Liver (tissue), 9 donors: ENCODE results near the gene LAMA2. TPM values are rescaled to one million over a fixed set of nuclear protein-coding genes. Genes with fewer than 3 reads are reported as not detected.

Source experiments
- DNase-seq: peaks from one replicate; pipeline ENCODE4 v3.0.0-alpha.2; 2017; ENCODE audit warnings: low spot score
- H3K27ac ChIP-seq, 2 donors: one replicate each; pipeline ENCODE4 v1.7.0; 2013; ENCODE audit warnings: inconsistent platforms in 2 of 2, low read length in 2 of 2, control low read depth in 1 of 2, low read depth in 1 of 2, mild to moderate bottlenecking in 1 of 2
- H3K27me3 ChIP-seq, 4 donors: one replicate each; pipeline versions ENCODE4 v1.6.1 to v1.7.0; 2013; ENCODE audit warnings: low read length in 3 of 4, inconsistent platforms in 1 of 4, mild to moderate bottlenecking in 1 of 4, moderate library complexity in 1 of 4; ENCODE audit not compliant: control insufficient read depth in 4 of 4, insufficient read depth in 4 of 4
- H3K36me3 ChIP-seq, 4 donors: one replicate each; pipeline versions ENCODE4 v1.6.1 to v1.7.0; 2013; ENCODE audit warnings: low read length in 3 of 4, mild to moderate bottlenecking in 3 of 4, low read depth in 1 of 4, moderate library complexity in 1 of 4; ENCODE audit not compliant: control insufficient read depth in 4 of 4, insufficient read depth in 3 of 4
- H3K4me1 ChIP-seq, 4 donors: one replicate each; pipeline versions ENCODE4 v1.6.1 to v1.7.0; 2013; ENCODE audit warnings: low read length in 3 of 4, mild to moderate bottlenecking in 3 of 4, moderate library complexity in 1 of 4; ENCODE audit not compliant: control insufficient read depth in 4 of 4, insufficient read depth in 4 of 4
- H3K4me3 ChIP-seq, 3 donors: one replicate each; pipeline versions ENCODE4 v1.6.1 to v1.7.0; 2013; ENCODE audit warnings: low read length in 3 of 3, control low read depth in 1 of 3, low read depth in 1 of 3, mild to moderate bottlenecking in 1 of 3
- H3K9ac ChIP-seq, 2 donors: one replicate each; pipeline ENCODE4 v1.7.0; 2013; ENCODE audit warnings: low read length in 2 of 2, mild to moderate bottlenecking in 2 of 2, moderate library complexity in 2 of 2, control low read depth in 1 of 2, low read depth in 1 of 2
- H3K9me3 ChIP-seq, 4 donors: one replicate each; pipeline versions ENCODE4 v1.6.1 to v1.7.0; 2013; ENCODE audit warnings: low read length in 3 of 4; ENCODE audit not compliant: control insufficient read depth in 4 of 4
- ATF3 ChIP-seq: IDR thresholded peaks from 2 replicates; pipeline ENCODE4 v1.6.1; 2016; ENCODE audit warnings: antibody characterized with exemption
- CTCF ChIP-seq: fragments of 150-350 bp; IDR thresholded peaks from 2 replicates; pipeline ENCODE4 v1.5.1; 2017; ENCODE audit warnings: improper control_type of control experiment, low read depth, low read length; ENCODE audit not compliant: missing input control
- EGR1 ChIP-seq, 2 donors: IDR thresholded peaks; 2 replicates each; pipeline ENCODE4 v1.6.1; 2016 to 2018; ENCODE audit warnings: antibody characterized with exemption in 2 of 2, low read depth in 2 of 2
- FOXA2 ChIP-seq: IDR thresholded peaks from 2 replicates; pipeline ENCODE4 v1.6.1; 2016; ENCODE audit warnings: antibody characterized with exemption
- GABPA ChIP-seq, 2 donors: IDR thresholded peaks in 1 of 2; conservative IDR thresholded peaks in 1 of 2; 2 replicates each; pipeline ENCODE4 v1.6.1; 2016; ENCODE audit warnings: antibody characterized with exemption in 2 of 2, mild to moderate bottlenecking in 1 of 2, moderate library complexity in 1 of 2
- HNF4A ChIP-seq, 2 donors: conservative IDR thresholded peaks; 2 replicates each; pipeline ENCODE4 v1.6.1; 2016; ENCODE audit warnings: antibody characterized with exemption in 2 of 2, mild to moderate bottlenecking in 2 of 2
- HNF4G ChIP-seq: IDR thresholded peaks from 2 replicates; pipeline ENCODE4 v1.6.1; 2016; ENCODE audit warnings: antibody characterized with exemption
- JUND ChIP-seq, 2 donors: IDR thresholded peaks; 2 replicates each; pipeline ENCODE4 v1.6.1; 2016; ENCODE audit warnings: antibody characterized with exemption in 2 of 2
- MAX ChIP-seq: IDR thresholded peaks from 2 replicates; pipeline ENCODE4 v1.6.1; 2016; ENCODE audit warnings: antibody characterized with exemption
- NR2F2 ChIP-seq: IDR thresholded peaks from 2 replicates; pipeline ENCODE4 v1.6.1; 2016; ENCODE audit warnings: antibody characterized with exemption
- RAD21 ChIP-seq, 2 donors: IDR thresholded peaks; 2 replicates each; pipeline ENCODE4 v1.6.1; 2016; ENCODE audit warnings: antibody characterized with exemption in 2 of 2, mild to moderate bottlenecking in 2 of 2
- SP1 ChIP-seq: IDR thresholded peaks from 2 replicates; pipeline ENCODE4 v1.6.1; 2018; ENCODE audit warnings: antibody characterized with exemption, mild to moderate bottlenecking
- TAF1 ChIP-seq: conservative IDR thresholded peaks from 2 replicates; pipeline ENCODE4 v1.6.1; 2016; ENCODE audit warnings: antibody characterized with exemption, mild to moderate bottlenecking
- WGBS: extraction: QIAGEN DNeasy Blood & Tissue Kit; methylation state at CpG from one replicate; pipeline ENCODE4 v1.1.7; 2013; 5-methylcytosine and 5-hydroxymethylcytosine counted together
- polyA plus RNA-seq, 2 donors: library from polyadenylated mRNA; stranded (reverse) in 1 of 2; unstranded in 1 of 2; fragments of 200-250 nt in 1 of 2; fragments of >200 nt in 1 of 2; fragmentation: Nextera tagmentation in 1 of 2; extraction: Ambion mirVana in 1 of 2; gene quantifications; one replicate each; pipeline versions ENCODE4 v1.2.1 to v1.2.3, GENCODE V29; 2013 to 2015
- total RNA-seq, 2 donors: library from RNA; depleted of rRNA; stranded (reverse); fragments of >200 nt; gene quantifications; one replicate each; pipeline ENCODE4 v1.2.3, GENCODE V29; 2014
- TF ChIP-seq, protein P1 (sequence below): IDR thresholded peaks from 2 replicates; pipeline ENCODE4 v1.6.1; 2016; ENCODE audit warnings: antibody characterized with exemption
- donor health status: healthy.
- donor health status: healthy.
- donor health status: healthy.
- donor health status: healthy.
- donor health status: healthy.

Gene LAMA2
- total and polyA plus RNA-seq, 4 donors = 1.3 to 17.0 (median 3.0) TPM

- Histone ChIP-seq H3K9ac (no peak overlapping the region), H3K27me3 (no peaks in the 10 kb centered on the region), H3K4me1 (no peaks in the 10 kb centered on the region), H3K27ac (no peak overlapping the region), H3K4me3 (no peak overlapping the region), H3K36me3 (no peaks in the 10 kb centered on the region), H3K9me3 (no peaks in the 10 kb centered on the region)
- TF ChIP-seq CTCF (no peak), FOXA2 (no peak), MAX (no peak), ATF3 (no peak), TAF1 (no peak), HNF4A (conservative IDR thresholded peaks at IDR 0.05) (no peak), GABPA (IDR thresholded peaks at IDR 0.05 in 1 of 2, conservative IDR thresholded peaks at IDR 0.05 in 1 of 2) (no peak), SP1 (no peak), RAD21 (IDR thresholded peaks at IDR 0.05) (no peak)
- TF ChIP-seq, protein P1, sequence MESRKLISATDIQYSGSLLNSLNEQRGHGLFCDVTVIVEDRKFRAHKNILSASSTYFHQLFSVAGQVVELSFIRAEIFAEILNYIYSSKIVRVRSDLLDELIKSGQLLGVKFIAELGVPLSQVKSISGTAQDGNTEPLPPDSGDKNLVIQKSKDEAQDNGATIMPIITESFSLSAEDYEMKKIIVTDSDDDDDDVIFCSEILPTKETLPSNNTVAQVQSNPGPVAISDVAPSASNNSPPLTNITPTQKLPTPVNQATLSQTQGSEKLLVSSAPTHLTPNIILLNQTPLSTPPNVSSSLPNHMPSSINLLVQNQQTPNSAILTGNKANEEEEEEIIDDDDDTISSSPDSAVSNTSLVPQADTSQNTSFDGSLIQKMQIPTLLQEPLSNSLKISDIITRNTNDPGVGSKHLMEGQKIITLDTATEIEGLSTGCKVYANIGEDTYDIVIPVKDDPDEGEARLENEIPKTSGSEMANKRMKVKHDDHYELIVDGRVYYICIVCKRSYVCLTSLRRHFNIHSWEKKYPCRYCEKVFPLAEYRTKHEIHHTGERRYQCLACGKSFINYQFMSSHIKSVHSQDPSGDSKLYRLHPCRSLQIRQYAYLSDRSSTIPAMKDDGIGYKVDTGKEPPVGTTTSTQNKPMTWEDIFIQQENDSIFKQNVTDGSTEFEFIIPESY = no peak
- DNase-seq = no peak
- 75% methylated on average over 1 of the region's 1 CpG for whole genome bisulfite sequencing
These were observed 328.7 kb downstream of the LAMA2 start for GRCh38 chr6:129211626-129212025.

DNA sequence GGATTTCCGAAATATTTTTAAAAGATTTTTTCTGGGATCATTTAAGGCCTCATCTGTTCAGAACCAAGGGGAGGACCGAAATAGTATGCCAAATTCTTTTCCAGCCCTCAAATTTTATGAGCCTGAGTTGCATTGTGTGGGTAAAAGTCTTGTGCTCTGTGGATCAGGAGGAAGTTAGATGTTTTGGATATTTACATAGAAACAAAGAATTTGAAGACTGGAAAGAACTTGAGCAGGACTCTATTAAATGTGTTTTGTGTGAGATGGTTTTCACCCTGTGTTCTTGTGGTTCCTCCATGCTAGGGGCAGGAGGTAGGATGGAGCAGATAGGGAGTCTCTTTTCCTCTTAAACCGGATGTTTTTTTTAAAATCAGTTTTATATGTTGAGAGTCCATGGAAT, 329.1 kb downstream of the LAMA2 start:
- H3K27ac ChIP-seq = no peak overlapping the region
- 55% methylated on average over 3 of the region's 3 CpGs for WGBS
- H3K27me3 ChIP-seq = no peaks in the 10 kb centered on the region

More for the DNA sequence above, 329.1 kb downstream of the LAMA2 start:
- Histone ChIP-seq H3K9ac (no peak overlapping the region), H3K36me3 (no peaks in the 10 kb centered on the region), H3K4me3 (no peak overlapping the region), H3K9me3 (no peaks in the 10 kb centered on the region), H3K4me1 (no peaks in the 10 kb centered on the region)
- no peak for DNase-seq
- no peak for TF ChIP-seq HNF4G
- no peak for TF ChIP-seq NR2F2
- TF ChIP-seq JUND (IDR thresholded peaks at IDR 0.05) = no peak
- no peak for TF ChIP-seq CTCF
- no peak for TF ChIP-seq ATF3
- TF ChIP-seq FOXA2 = no peak
- TF ChIP-seq TAF1 = no peak
- no peak for TF ChIP-seq EGR1 (IDR thresholded peaks at IDR 0.05; ENCODE audit: low read depth in 2 of 2)
- TF ChIP-seq RAD21 (IDR thresholded peaks at IDR 0.05) = no peak
